HCT116 (cell line): ENCODE data around the gene SLC6A19. TPM values are rescaled to one million over a fixed set of nuclear protein-coding genes. Genes with fewer than 3 reads are reported as not detected.

ENCODE experiments used
- ATAC-seq: fragments of 200-7000 bp; cut with Tn5 transposase; 2 replicates; pipeline ENCODE4 v1.9.1; 2020; ENCODE audit warnings: mild to moderate bottlenecking, moderate library complexity
- BruUV-seq: library from RNA; stranded (reverse); fragments of 400-500 nt; replicated peaks from 2 replicates; lab custom pipeline; 2021; lab: Mats Ljungman, UMichigan
- CTCF ChIA-PET: fragments of 300-600 bp; sonication (Branson Sonifier 250); formaldehyde crosslinking; loops from one replicate; lab custom pipeline; 2021; ENCODE audit warnings: antibody characterized with exemption; lab: Charles Lee
- POLR2A ChIA-PET: fragments of 300-600, 350-600 bp; sonication (Branson Sonifier 250); formaldehyde crosslinking; loops from one replicate; lab custom pipeline; 2021; ENCODE audit warnings: antibody characterized with exemption; lab: Charles Lee
- RAD21 ChIA-PET, 2 experiments: fragments of 300-600 bp; sonication (Branson Sonifier 250); formaldehyde crosslinking; loops; one replicate each; lab custom pipeline; 2023; ENCODE audit warnings: low total read pairs in 2 of 2; ENCODE audit not compliant: uncharacterized antibody in 2 of 2, unreplicated experiment in 2 of 2, low non-redundant PET in 1 of 2; lab: Charles Lee
- DNase-seq: peaks from one replicate; pipeline ENCODE4 v3.0.0-alpha.2; 2010; ENCODE audit warnings: low read depth, low spot score
- H2AFZ ChIP-seq: fragments of 200-600 bp; shearing (Covaris generic), sonication (generic); 2 replicates; pipeline ENCODE4 v1.6.1; 2017; ENCODE audit warnings: low read depth, mixed run types, mixed read lengths, antibody characterized with exemption, low read length; ENCODE audit not compliant: poor library complexity, severe bottlenecking
- H3K27ac ChIP-seq: 2 replicates; pipeline ENCODE4 v1.5.1; 2012; ENCODE audit warnings: low read depth, low read length
- H3K27me3 ChIP-seq: fragments of 200-600 bp; sonication (generic); 2 replicates; pipeline ENCODE4 v1.6.1; 2016; ENCODE audit warnings: mixed run types, low read length, mixed read lengths; ENCODE audit not compliant: insufficient read depth
- H3K36me3 ChIP-seq, 2 experiments: fragments of 200-500 bp in 1 of 2; fragments of 200-600 bp in 1 of 2; sonication (Bioruptor generic) in 1 of 2; sonication (generic) in 1 of 2; 2 replicates each; pipeline versions ENCODE4 v1.5.1 to v1.6.1; 2014 to 2016; ENCODE audit warnings: low read length in 2 of 2, inconsistent platforms in 1 of 2, mixed read lengths in 1 of 2, mixed run types in 1 of 2; ENCODE audit not compliant: insufficient read depth in 2 of 2, control insufficient read depth in 1 of 2
- H3K4me1 ChIP-seq, 2 experiments: fragments of 200-600 bp in 1 of 2; sonication (generic) in 1 of 2; 2 replicates each; pipeline versions ENCODE4 v1.5.1 to v1.6.1; 2012 to 2017; ENCODE audit warnings: low read length in 2 of 2, inconsistent platforms in 1 of 2, mild to moderate bottlenecking in 1 of 2, mixed read lengths in 1 of 2, mixed run types in 1 of 2, moderate library complexity in 1 of 2; ENCODE audit not compliant: insufficient read depth in 2 of 2, control insufficient read depth in 1 of 2
- H3K4me2 ChIP-seq: fragments of 200-600 bp; sonication (generic); 2 replicates; pipeline ENCODE4 v1.6.1; 2017; ENCODE audit warnings: mixed run types, low read length, mixed read lengths
- H3K4me3 ChIP-seq, 2 experiments: fragments of 200-600 bp in 1 of 2; sonication (generic) in 1 of 2; replicated peaks in 1 of 2; 2 replicates each; pipeline ENCODE4 v1.5.1; 2011 to 2016; ENCODE audit warnings: low read length in 2 of 2, control low read depth in 1 of 2, low read depth in 1 of 2, mild to moderate bottlenecking in 1 of 2, mixed read lengths in 1 of 2, mixed run types in 1 of 2
- H3K79me2 ChIP-seq: fragments of 200-600 bp; sonication (generic); 2 replicates; pipeline ENCODE4 v1.6.1; 2017; ENCODE audit warnings: mild to moderate bottlenecking, mixed run types, low read length, moderate library complexity, mixed read lengths; ENCODE audit not compliant: insufficient read depth
- H3K9ac ChIP-seq: fragments of 200-600 bp; sonication (generic); 2 replicates; pipeline ENCODE4 v1.6.1; 2016; ENCODE audit warnings: low read length, mixed read lengths
- H3K9me2 ChIP-seq: fragments of 200-600 bp; sonication (generic), shearing (Covaris generic); 2 replicates; pipeline ENCODE4 v1.6.1; 2017; ENCODE audit warnings: mixed run types, mild to moderate bottlenecking, moderate library complexity; ENCODE audit not compliant: insufficient read depth
- H3K9me3 ChIP-seq, 2 experiments: fragments of 200-500 bp in 1 of 2; fragments of 200-600 bp in 1 of 2; sonication (Bioruptor generic) in 1 of 2; sonication (generic) in 1 of 2; 2 replicates each; pipeline ENCODE4 v1.6.1; 2014 to 2017; ENCODE audit warnings: low read length in 2 of 2, mixed read lengths in 2 of 2, inconsistent platforms in 1 of 2, low read depth in 1 of 2, mild to moderate bottlenecking in 1 of 2, mixed run types in 1 of 2, moderate library complexity in 1 of 2; ENCODE audit not compliant: control insufficient read depth in 1 of 2, insufficient read depth in 1 of 2
- H4K20me1 ChIP-seq: fragments of 200-600 bp; sonication (generic), shearing (Covaris generic); 2 replicates; pipeline ENCODE4 v1.6.1; 2017; ENCODE audit warnings: mixed run types, mild to moderate bottlenecking, moderate library complexity; ENCODE audit not compliant: insufficient read depth
- EGR1 ChIP-seq: IDR thresholded peaks from 2 replicates; pipeline ENCODE4 v1.6.1; 2012; ENCODE audit warnings: low read depth
- EZH2 ChIP-seq: fragments of 200-600 bp; sonication (generic); IDR thresholded peaks from 2 replicates; pipeline ENCODE4 v1.6.1; 2017; ENCODE audit warnings: antibody characterized with exemption, mixed run types
- EZH2phosphoT487 ChIP-seq: fragments of 200-600 bp; IDR thresholded peaks from 2 replicates; pipeline ENCODE4 v1.6.1; 2018; ENCODE audit warnings: antibody characterized with exemption, borderline replicate concordance
- FOSL1 ChIP-seq: IDR thresholded peaks from 2 replicates; pipeline ENCODE4 v1.6.1; 2012; ENCODE audit warnings: low read depth
- POLR2A ChIP-seq: IDR thresholded peaks from 2 replicates; pipeline ENCODE4 v1.7.0; 2011; ENCODE audit warnings: borderline replicate concordance; ENCODE audit not compliant: insufficient read depth, insufficient read length; ENCODE audit errors: extremely low read depth
- SIN3A ChIP-seq: IDR thresholded peaks from 2 replicates; pipeline ENCODE4 v1.6.1; 2012; ENCODE audit warnings: low read depth
- SP1 ChIP-seq: IDR thresholded peaks from 2 replicates; pipeline ENCODE4 v1.6.1; 2012; ENCODE audit warnings: low read depth
- SRF ChIP-seq: IDR thresholded peaks from 2 replicates; pipeline ENCODE4 v1.6.1; 2012; ENCODE audit warnings: low read depth
- TCF7L2 ChIP-seq: IDR thresholded peaks from 2 replicates; pipeline ENCODE4 v1.7.0; 2011; ENCODE audit warnings: borderline replicate concordance, inconsistent platforms; ENCODE audit not compliant: insufficient read depth, insufficient read length; ENCODE audit errors: extremely low read depth
- ZNF274 ChIP-seq: fragments of 200-500 bp; sonication (Bioruptor generic); IDR thresholded peaks from 2 replicates; pipeline ENCODE4 v1.6.1; 2014; ENCODE audit warnings: mild to moderate bottlenecking, low read depth, low read length, inconsistent platforms
- intact Hi-C: fragments of 100-400 bp; cut with micrococcal nuclease; formaldehyde crosslinking; loops from 2 replicates; pipeline ENCODE4 v1.10.0; 2022
- total RNA-seq: library from RNA; stranded (reverse); gene quantifications from one replicate; pipeline ENCODE4 v1.2.1, GENCODE V29; 2021; ENCODE audit not compliant: unreplicated experiment
- TF ChIP-seq, protein P1 (sequence below), 3 experiments: fragments of 200-600 bp in 1 of 3; sonication (generic) in 1 of 3; IDR thresholded peaks in 2 of 3; conservative IDR thresholded peaks in 1 of 3; 2 replicates each; pipeline ENCODE4 v1.5.1; 2012 to 2017; ENCODE audit warnings: low read depth in 2 of 3, low read length in 2 of 3, antibody characterized with exemption in 1 of 3, borderline replicate concordance in 1 of 3, control low read depth in 1 of 3, mild to moderate bottlenecking in 1 of 3, mixed read lengths in 1 of 3, mixed run types in 1 of 3, moderate library complexity in 1 of 3; ENCODE audit not compliant: insufficient read depth in 1 of 3
- TF ChIP-seq, protein P2 (sequence below): IDR thresholded peaks from 2 replicates; pipeline ENCODE4 v1.6.1; 2012
- TF ChIP-seq, protein P3 (sequence below): IDR thresholded peaks from 2 replicates; pipeline ENCODE4 v1.6.1; 2012; ENCODE audit warnings: low read depth
- TF ChIP-seq, protein P4 (sequence below): IDR thresholded peaks from 2 replicates; pipeline ENCODE4 v1.6.1; 2012

Gene SLC6A19
- total RNA-seq, 1 experiment from 2014 or later, result not detected

DNA sequence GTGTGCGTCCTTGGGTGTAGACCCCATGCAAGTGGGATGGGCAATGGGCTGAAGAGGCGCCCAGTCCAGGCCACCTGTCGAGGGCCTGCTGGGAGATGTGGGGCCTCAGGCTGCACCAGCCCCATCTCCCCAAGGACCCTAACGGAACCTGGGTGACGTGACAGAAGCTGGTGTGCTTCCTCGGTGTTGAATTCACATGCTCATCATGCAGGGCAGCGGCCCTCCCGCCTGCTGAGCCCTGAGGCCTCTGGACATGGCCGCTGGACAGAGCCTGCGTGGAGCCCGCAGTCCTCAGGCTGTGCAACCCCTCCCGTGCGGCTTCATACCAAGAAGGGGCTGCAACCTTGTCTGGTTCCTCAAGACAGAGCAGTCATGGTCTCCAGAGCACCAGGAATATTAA lies 66.7 kb downstream of the SLC6A19 start:
- Histone ChIP-seq H3K27ac (no peak overlapping the region), H3K36me3 (no peaks in the 10 kb centered on the region), H3K9ac (no peak overlapping the region), H3K9me3 (no peaks in the 10 kb centered on the region), H3K79me2 (no peaks in the 10 kb centered on the region), H3K4me1 (no peaks in the 10 kb centered on the region), H3K9me2 (no peaks in the 10 kb centered on the region), H3K4me3 (no peak overlapping the region), H4K20me1 (no peaks in the 10 kb centered on the region), H3K27me3 (no peaks in the 10 kb centered on the region), H3K4me2 (no peak overlapping the region), H2AFZ (no peak overlapping the region)
- no TSS peak for BruUV-seq
- intact Hi-C loops, result no loop called here
- ATAC-seq, result no peak
- no peak for TF ChIP-seq ZNF274
- no peak for TF ChIP-seq EGR1
- TF ChIP-seq FOSL1, result no peak
- TF ChIP-seq, protein P1, sequence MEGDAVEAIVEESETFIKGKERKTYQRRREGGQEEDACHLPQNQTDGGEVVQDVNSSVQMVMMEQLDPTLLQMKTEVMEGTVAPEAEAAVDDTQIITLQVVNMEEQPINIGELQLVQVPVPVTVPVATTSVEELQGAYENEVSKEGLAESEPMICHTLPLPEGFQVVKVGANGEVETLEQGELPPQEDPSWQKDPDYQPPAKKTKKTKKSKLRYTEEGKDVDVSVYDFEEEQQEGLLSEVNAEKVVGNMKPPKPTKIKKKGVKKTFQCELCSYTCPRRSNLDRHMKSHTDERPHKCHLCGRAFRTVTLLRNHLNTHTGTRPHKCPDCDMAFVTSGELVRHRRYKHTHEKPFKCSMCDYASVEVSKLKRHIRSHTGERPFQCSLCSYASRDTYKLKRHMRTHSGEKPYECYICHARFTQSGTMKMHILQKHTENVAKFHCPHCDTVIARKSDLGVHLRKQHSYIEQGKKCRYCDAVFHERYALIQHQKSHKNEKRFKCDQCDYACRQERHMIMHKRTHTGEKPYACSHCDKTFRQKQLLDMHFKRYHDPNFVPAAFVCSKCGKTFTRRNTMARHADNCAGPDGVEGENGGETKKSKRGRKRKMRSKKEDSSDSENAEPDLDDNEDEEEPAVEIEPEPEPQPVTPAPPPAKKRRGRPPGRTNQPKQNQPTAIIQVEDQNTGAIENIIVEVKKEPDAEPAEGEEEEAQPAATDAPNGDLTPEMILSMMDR (IDR thresholded peaks at IDR 0.05 in 2 of 3, conservative IDR thresholded peaks at IDR 0.05 in 1 of 3; ENCODE audit: borderline replicate concordance in 1 of 3, insufficient read depth in 1 of 3, low read depth in 2 of 3, low read length in 2 of 3), result no peak
- no peak for TF ChIP-seq SP1
- TF ChIP-seq, protein P2, sequence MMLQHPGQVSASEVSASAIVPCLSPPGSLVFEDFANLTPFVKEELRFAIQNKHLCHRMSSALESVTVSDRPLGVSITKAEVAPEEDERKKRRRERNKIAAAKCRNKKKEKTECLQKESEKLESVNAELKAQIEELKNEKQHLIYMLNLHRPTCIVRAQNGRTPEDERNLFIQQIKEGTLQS, result no peak
- no peak for TF ChIP-seq EZH2
- no peak for TF ChIP-seq POLR2A
- no peak for TF ChIP-seq SRF
- TF ChIP-seq TCF7L2, result no peak
- TF ChIP-seq, protein P3, sequence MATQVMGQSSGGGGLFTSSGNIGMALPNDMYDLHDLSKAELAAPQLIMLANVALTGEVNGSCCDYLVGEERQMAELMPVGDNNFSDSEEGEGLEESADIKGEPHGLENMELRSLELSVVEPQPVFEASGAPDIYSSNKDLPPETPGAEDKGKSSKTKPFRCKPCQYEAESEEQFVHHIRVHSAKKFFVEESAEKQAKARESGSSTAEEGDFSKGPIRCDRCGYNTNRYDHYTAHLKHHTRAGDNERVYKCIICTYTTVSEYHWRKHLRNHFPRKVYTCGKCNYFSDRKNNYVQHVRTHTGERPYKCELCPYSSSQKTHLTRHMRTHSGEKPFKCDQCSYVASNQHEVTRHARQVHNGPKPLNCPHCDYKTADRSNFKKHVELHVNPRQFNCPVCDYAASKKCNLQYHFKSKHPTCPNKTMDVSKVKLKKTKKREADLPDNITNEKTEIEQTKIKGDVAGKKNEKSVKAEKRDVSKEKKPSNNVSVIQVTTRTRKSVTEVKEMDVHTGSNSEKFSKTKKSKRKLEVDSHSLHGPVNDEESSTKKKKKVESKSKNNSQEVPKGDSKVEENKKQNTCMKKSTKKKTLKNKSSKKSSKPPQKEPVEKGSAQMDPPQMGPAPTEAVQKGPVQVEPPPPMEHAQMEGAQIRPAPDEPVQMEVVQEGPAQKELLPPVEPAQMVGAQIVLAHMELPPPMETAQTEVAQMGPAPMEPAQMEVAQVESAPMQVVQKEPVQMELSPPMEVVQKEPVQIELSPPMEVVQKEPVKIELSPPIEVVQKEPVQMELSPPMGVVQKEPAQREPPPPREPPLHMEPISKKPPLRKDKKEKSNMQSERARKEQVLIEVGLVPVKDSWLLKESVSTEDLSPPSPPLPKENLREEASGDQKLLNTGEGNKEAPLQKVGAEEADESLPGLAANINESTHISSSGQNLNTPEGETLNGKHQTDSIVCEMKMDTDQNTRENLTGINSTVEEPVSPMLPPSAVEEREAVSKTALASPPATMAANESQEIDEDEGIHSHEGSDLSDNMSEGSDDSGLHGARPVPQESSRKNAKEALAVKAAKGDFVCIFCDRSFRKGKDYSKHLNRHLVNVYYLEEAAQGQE, result no peak
- TF ChIP-seq, protein P4, sequence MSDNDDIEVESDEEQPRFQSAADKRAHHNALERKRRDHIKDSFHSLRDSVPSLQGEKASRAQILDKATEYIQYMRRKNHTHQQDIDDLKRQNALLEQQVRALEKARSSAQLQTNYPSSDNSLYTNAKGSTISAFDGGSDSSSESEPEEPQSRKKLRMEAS, result no peak
- no peak for TF ChIP-seq EZH2phosphoT487
- TF ChIP-seq SIN3A, result no peak
- POLR2A ChIA-PET, result no interaction called here
- CTCF ChIA-PET, result no interaction called here
- DNase-seq, result no peak
- RAD21 ChIA-PET, result no interaction called here
